ENCODE results near the gene CBFA2T3. TPM values are rescaled to one million over a fixed set of nuclear protein-coding genes. Genes with fewer than 3 reads are reported as not detected.
"Not testable (repeated sequence)": the region's sequence is repeated elsewhere in the genome, so short reads cannot be mapped to it uniquely, and the experiment has no call there.

CBFA2T3 gene
- 0.51 TPM in 2 replicates for total RNA-seq

- intact Hi-C loops (cut with micrococcal nuclease) = no loop called here
These were observed at the start of gene CBFA2T3 for GRCh38 chr16:88977018-88977811. CBFA2T3 (minus strand) TSS chr16:88977207; CDS start chr16:88976807, 400 bp downstream.

GRCh38 chr16:89026121-89026612 lies 49.2 kb upstream of the CBFA2T3 start:
- intact Hi-C loops (cut with micrococcal nuclease) = loop anchor here (1.0 to 10.0 kb wide), 3 partner anchors 71 to 159 kb away; no protein-coding TSS in a partner anchor

- intact Hi-C loops (cut with micrococcal nuclease) = loop anchor here (1.0 to 10.0 kb wide), 3 partner anchors 72 to 159 kb away; no protein-coding TSS in a partner anchor
These were observed 48.6 kb upstream of the CBFA2T3 start for GRCh38 chr16:89025636-89026035.

- intact Hi-C loops (cut with micrococcal nuclease) = loop anchor here (10.0 kb wide), 1 partner anchor 160 kb away; no protein-coding TSS in a partner anchor
These were observed 47.6 kb upstream of the CBFA2T3 start for GRCh38 chr16:89024546-89025060.

- intact Hi-C loops (cut with micrococcal nuclease) = loop anchor here (10.0 kb wide), 1 partner anchor 161 kb away; no protein-coding TSS in a partner anchor
These were observed 46.9 kb upstream of the CBFA2T3 start for GRCh38 chr16:89023621-89024511.

GRCh38 chr16:89023151-89023551 lies 46.1 kb upstream of the CBFA2T3 start:
- intact Hi-C loops (cut with micrococcal nuclease) = loop anchor here (10.0 kb wide), 1 partner anchor 162 kb away; no protein-coding TSS in a partner anchor

- intact Hi-C loops (cut with micrococcal nuclease) = loop anchor here (10.0 kb wide), 1 partner anchor 163 kb away; no protein-coding TSS in a partner anchor
These were observed 45.2 kb upstream of the CBFA2T3 start for GRCh38 chr16:89022051-89022836.

GRCh38 chr16:89020925-89021595 lies 44.1 kb upstream of the CBFA2T3 start:
- intact Hi-C loops (cut with micrococcal nuclease) = loop anchor here (1.0 to 10.0 kb wide), 2 partner anchors 11 to 164 kb away; no protein-coding TSS in a partner anchor

- intact Hi-C loops (cut with micrococcal nuclease) = loop anchor here (1.0 to 10.0 kb wide), 2 partner anchors 12 to 165 kb away; no protein-coding TSS in a partner anchor
These were observed 43.3 kb upstream of the CBFA2T3 start for GRCh38 chr16:89020068-89020924.

- intact Hi-C loops (cut with micrococcal nuclease) = no loop called here
These were observed 42.5 kb upstream of the CBFA2T3 start for GRCh38 chr16:89019511-89019910.

- intact Hi-C loops (cut with micrococcal nuclease) = no loop called here
These were observed 41.5 kb upstream of the CBFA2T3 start for GRCh38 chr16:89018282-89019158.

GRCh38 chr16:89017543-89018281 lies 40.7 kb upstream of the CBFA2T3 start:
- intact Hi-C loops (cut with micrococcal nuclease) = no loop called here

- intact Hi-C loops (cut with micrococcal nuclease) = not testable (repeated sequence)
These were observed 39.6 kb upstream of the CBFA2T3 start for GRCh38 chr16:89016561-89016960.

GRCh38 chr16:89015271-89015859 lies 38.4 kb upstream of the CBFA2T3 start:
- intact Hi-C loops (cut with micrococcal nuclease) = no loop called here

- intact Hi-C loops (cut with micrococcal nuclease) = no loop called here
These were observed 37.6 kb upstream of the CBFA2T3 start for GRCh38 chr16:89014403-89015230.
